ENCODE results near the gene ARHGEF17. TPM values are rescaled to one million over a fixed set of nuclear protein-coding genes. Genes with fewer than 3 reads are reported as not detected.

ARHGEF17 gene
- total RNA-seq, 4 donors from 2014 or later: 10.2 to 18.8 (median 14.7) TPM

DNA sequence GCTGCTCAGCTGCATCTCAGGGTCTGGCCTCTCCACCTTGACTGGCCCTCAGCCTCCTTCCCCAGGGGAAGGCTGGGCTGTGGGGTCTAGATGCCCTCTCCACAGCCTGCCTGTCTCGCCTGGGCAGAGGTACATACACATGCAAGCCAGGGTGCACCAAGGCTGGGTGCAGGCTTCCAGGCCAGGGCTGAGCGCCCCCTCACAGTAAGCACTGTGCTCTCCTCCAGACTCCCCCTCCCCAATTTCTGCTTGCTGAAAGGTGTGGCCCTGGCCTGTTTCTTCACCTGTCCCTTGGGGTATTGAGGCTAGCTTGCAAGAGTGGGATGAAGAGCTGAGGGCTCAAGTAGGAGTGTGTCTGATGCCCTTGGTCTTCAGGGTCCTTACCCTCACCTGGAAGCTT is 90.6 kb downstream of the ARHGEF17 start:
- 94 to 100% methylated on average over 2 of the region's 2 CpGs for whole genome bisulfite sequencing, 2 donors
- no peak for TF ChIP-seq POLR2A (IDR thresholded peaks at IDR 0.05)
- TF ChIP-seq, protein P1, sequence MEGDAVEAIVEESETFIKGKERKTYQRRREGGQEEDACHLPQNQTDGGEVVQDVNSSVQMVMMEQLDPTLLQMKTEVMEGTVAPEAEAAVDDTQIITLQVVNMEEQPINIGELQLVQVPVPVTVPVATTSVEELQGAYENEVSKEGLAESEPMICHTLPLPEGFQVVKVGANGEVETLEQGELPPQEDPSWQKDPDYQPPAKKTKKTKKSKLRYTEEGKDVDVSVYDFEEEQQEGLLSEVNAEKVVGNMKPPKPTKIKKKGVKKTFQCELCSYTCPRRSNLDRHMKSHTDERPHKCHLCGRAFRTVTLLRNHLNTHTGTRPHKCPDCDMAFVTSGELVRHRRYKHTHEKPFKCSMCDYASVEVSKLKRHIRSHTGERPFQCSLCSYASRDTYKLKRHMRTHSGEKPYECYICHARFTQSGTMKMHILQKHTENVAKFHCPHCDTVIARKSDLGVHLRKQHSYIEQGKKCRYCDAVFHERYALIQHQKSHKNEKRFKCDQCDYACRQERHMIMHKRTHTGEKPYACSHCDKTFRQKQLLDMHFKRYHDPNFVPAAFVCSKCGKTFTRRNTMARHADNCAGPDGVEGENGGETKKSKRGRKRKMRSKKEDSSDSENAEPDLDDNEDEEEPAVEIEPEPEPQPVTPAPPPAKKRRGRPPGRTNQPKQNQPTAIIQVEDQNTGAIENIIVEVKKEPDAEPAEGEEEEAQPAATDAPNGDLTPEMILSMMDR (IDR thresholded peaks at IDR 0.05): no peak
- DNase-seq (ENCODE audit: low spot score in 2 of 2): peak in 1 of 2 donors; percentile 84
- no peak overlapping the region for H3K4me3 ChIP-seq (ENCODE audit: low read depth, poor library complexity, severe bottlenecking)
- intact Hi-C loops (cut with DNase I; ENCODE audit: low total_unique reads): no loop called here

GRCh38 chr11:73399159-73399590 is 91.1 kb downstream of the ARHGEF17 start:
- intact Hi-C loops (cut with DNase I; ENCODE audit: low total_unique reads): no loop called here
- DNase-seq (ENCODE audit: low spot score in 2 of 2): peak in 1 of 2 donors; percentile 78
- no peak for TF ChIP-seq POLR2A (IDR thresholded peaks at IDR 0.05)
- TF ChIP-seq, protein P1 (IDR thresholded peaks at IDR 0.05): no peak
- no peak overlapping the region for H3K4me3 ChIP-seq (ENCODE audit: low read depth, poor library complexity, severe bottlenecking)
- WGBS, 2 donors: 59 to 75% methylated on average over 6 of the region's 6 CpGs

- H3K4me3 ChIP-seq (ENCODE audit: low read depth, poor library complexity, severe bottlenecking): no peak overlapping the region
- WGBS, 2 donors: 91 to 97% methylated on average over 4 of the region's 4 CpGs
- no peak for TF ChIP-seq POLR2A (IDR thresholded peaks at IDR 0.05)
- TF ChIP-seq, protein P1 (IDR thresholded peaks at IDR 0.05): no peak
- intact Hi-C loops (cut with DNase I; ENCODE audit: low total_unique reads): no loop called here
- peak in 1 of 2 donors; percentile 53 for DNase-seq (ENCODE audit: low spot score in 2 of 2)
Observed at GRCh38 chr11:73399636-73400035, 91.6 kb downstream of the ARHGEF17 start.

GRCh38 chr11:73400293-73400692 is 92.2 kb downstream of the ARHGEF17 start:
- peak in 1 of 2 donors; percentile 49 for DNase-seq (ENCODE audit: low spot score in 2 of 2)
- TF ChIP-seq POLR2A (IDR thresholded peaks at IDR 0.05): no peak
- TF ChIP-seq, protein P1 (IDR thresholded peaks at IDR 0.05): no peak
- intact Hi-C loops (cut with DNase I; ENCODE audit: low total_unique reads): no loop called here
- no peak overlapping the region for H3K4me3 ChIP-seq (ENCODE audit: low read depth, poor library complexity, severe bottlenecking)
- 90 to 93% methylated on average over 6 of the region's 6 CpGs for WGBS, 2 donors

DNA sequence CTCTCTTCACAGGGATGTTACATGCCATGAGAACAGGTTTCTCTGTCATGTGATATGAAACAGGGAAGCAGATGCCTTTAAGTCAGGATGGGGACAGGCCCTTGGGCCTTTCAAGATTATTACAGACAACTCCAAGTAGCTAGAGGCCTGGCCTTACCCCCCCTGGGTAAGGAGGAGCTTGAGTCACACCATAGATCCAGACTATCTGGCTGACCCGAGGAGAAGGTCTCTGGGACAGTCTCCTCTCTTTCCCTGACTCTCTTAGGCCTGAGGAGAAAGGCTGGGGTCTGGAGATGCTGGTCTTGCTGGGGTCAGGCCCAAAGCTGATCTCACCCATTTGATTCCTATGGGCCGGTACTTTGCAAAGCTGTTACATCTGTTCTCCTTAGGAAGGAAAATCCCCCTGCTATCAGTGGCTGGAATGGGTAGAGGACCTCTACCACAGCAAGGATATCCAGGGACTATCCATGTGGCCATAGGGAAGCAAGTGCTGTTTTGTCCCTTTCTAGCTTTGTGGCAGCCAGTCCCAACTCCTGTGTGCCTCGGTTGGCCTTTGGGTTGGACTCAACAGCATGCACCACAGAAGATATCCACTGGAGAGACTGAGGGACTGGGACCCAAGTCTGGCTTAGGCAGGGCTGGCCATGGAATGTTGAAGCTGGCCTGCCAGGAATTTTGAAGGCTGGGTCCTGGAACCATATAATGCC is 93.3 kb downstream of the ARHGEF17 start:
- WGBS, 2 donors: 64 to 73% methylated on average over 3 of the region's 3 CpGs
- DNase-seq (ENCODE audit: low spot score in 2 of 2): no peak
- H3K4me3 ChIP-seq (ENCODE audit: low read depth, poor library complexity, severe bottlenecking): no peak overlapping the region
- intact Hi-C loops (cut with DNase I; ENCODE audit: low total_unique reads): no loop called here
- TF ChIP-seq, protein P1 (IDR thresholded peaks at IDR 0.05): no peak
- TF ChIP-seq POLR2A (IDR thresholded peaks at IDR 0.05): no peak

Data from lower leg skin (tissue), 4 donors.